NCI-H128 (cell line): Measurements from ENCODE around the gene OPRL1.

Experiments used
- DNase-seq: peaks from one replicate; lab custom pipeline; 2025; ENCODE audit not compliant: unreplicated experiment; lab: John Stamatoyannopoulos, UW

The OPRL1 gene

GRCh38 chr20:64042054-64042781 lies 37.7 kb upstream of the OPRL1 start:
- no peak for DNase-seq

- no peak for DNase-seq
Measured at GRCh38 chr20:64043768-64044167, 36.1 kb upstream of the OPRL1 start.

- DNase-seq, result no peak
Measured at GRCh38 chr20:64044484-64045247, 35.2 kb upstream of the OPRL1 start.

GRCh38 chr20:64045346-64046011 lies 34.4 kb upstream of the OPRL1 start:
- no peak for DNase-seq

- DNase-seq, result no peak
Measured at GRCh38 chr20:64047046-64047389, 32.9 kb upstream of the OPRL1 start.

GRCh38 chr20:64047968-64048401 lies 31.9 kb upstream of the OPRL1 start:
- no peak for DNase-seq

- no peak for DNase-seq
Measured at GRCh38 chr20:64048402-64049044, 31.4 kb upstream of the OPRL1 start.

GRCh38 chr20:64049060-64049877 lies 30.6 kb upstream of the OPRL1 start, which contains the start of gene SOX18:
Gene SOX18, minus strand, starts transcription at chr20:64049639. Its CDS starts 123 bp downstream, at chr20:64049516.
- DNase-seq, result no peak

GRCh38 chr20:64049878-64050260 lies 30.0 kb upstream of the OPRL1 start:
- DNase-seq, result no peak

GRCh38 chr20:64050261-64051032 lies 29.4 kb upstream of the OPRL1 start:
- no peak for DNase-seq

GRCh38 chr20:64051033-64051452 lies 28.8 kb upstream of the OPRL1 start:
- no peak for DNase-seq

- DNase-seq, result no peak
Measured at GRCh38 chr20:64051561-64052325, 28.1 kb upstream of the OPRL1 start.

- DNase-seq, result no peak
Measured at GRCh38 chr20:64052326-64052722, 27.6 kb upstream of the OPRL1 start.

- no peak for DNase-seq
Measured at GRCh38 chr20:64052987-64053840, 26.7 kb upstream of the OPRL1 start.

- DNase-seq, result no peak
Measured at GRCh38 chr20:64053841-64054661, 25.8 kb upstream of the OPRL1 start.

GRCh38 chr20:64055396-64055892 lies 24.4 kb upstream of the OPRL1 start:
- no peak for DNase-seq
